ENCODE results near the gene JAZF1.

DNA sequence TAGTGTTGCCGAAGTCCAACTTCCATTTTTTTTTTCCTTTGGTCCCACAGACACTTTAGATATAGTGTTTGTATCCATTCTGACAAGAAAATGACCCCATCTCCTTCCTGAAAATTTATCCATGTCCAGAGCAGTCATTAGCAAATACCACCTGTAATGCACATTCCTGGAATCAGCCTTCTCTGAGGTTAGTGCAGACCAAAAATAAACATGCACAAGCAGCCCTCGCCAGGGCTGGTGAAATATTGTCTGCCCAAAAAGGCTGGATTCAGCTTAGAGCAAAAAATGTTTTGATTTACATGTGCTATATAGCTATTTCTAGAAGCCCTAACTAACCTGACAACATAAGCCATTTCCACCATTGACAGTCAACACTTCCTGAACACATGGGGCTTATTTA lies 294.9 kb downstream of the JAZF1 start:
- TF ChIP-seq, protein P1, sequence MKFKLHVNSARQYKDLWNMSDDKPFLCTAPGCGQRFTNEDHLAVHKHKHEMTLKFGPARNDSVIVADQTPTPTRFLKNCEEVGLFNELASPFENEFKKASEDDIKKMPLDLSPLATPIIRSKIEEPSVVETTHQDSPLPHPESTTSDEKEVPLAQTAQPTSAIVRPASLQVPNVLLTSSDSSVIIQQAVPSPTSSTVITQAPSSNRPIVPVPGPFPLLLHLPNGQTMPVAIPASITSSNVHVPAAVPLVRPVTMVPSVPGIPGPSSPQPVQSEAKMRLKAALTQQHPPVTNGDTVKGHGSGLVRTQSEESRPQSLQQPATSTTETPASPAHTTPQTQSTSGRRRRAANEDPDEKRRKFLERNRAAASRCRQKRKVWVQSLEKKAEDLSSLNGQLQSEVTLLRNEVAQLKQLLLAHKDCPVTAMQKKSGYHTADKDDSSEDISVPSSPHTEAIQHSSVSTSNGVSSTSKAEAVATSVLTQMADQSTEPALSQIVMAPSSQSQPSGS (IDR thresholded peaks at IDR 0.05; ENCODE audit: low read length) = no peak
- TF ChIP-seq POLR2AphosphoS5 (IDR thresholded peaks at IDR 0.05; ENCODE audit: low read depth, low read length) (no peak), POLR2A (IDR thresholded peaks at IDR 0.05; ENCODE audit: control extremely low read depth in 1 of 2, low read depth in 2 of 2, low read length in 2 of 2) (no peak), ZNF274 (IDR thresholded peaks at IDR 0.05; ENCODE audit: borderline replicate concordance, extremely low read depth, low read length) (no peak), YY1 (IDR thresholded peaks at IDR 0.05; ENCODE audit: low read depth, low read length) (no peak), MAFK (IDR thresholded peaks at IDR 0.05; ENCODE audit: low read depth, low read length) (no peak), FOSL1 (IDR thresholded peaks at IDR 0.05; ENCODE audit: insufficient read depth, low read depth, low read length) (no peak), EP300 (IDR thresholded peaks at IDR 0.05; ENCODE audit: borderline replicate concordance in 1 of 2, low read depth in 2 of 2, low read length in 2 of 2) (no peak), PHF8 (conservative IDR thresholded peaks at IDR 0.05; ENCODE audit: low read depth, low read length) (no peak), RNF2 (IDR thresholded peaks at IDR 0.05; ENCODE audit: borderline replicate concordance, low read depth, low read length, missing control alignments, poor library complexity, severe bottlenecking) (no peak), GTF2F1 (IDR thresholded peaks at IDR 0.05; ENCODE audit: borderline replicate concordance, low read depth, low read length) (no peak)
- TF ChIP-seq, protein P2, sequence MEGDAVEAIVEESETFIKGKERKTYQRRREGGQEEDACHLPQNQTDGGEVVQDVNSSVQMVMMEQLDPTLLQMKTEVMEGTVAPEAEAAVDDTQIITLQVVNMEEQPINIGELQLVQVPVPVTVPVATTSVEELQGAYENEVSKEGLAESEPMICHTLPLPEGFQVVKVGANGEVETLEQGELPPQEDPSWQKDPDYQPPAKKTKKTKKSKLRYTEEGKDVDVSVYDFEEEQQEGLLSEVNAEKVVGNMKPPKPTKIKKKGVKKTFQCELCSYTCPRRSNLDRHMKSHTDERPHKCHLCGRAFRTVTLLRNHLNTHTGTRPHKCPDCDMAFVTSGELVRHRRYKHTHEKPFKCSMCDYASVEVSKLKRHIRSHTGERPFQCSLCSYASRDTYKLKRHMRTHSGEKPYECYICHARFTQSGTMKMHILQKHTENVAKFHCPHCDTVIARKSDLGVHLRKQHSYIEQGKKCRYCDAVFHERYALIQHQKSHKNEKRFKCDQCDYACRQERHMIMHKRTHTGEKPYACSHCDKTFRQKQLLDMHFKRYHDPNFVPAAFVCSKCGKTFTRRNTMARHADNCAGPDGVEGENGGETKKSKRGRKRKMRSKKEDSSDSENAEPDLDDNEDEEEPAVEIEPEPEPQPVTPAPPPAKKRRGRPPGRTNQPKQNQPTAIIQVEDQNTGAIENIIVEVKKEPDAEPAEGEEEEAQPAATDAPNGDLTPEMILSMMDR (IDR thresholded peaks at IDR 0.05; ENCODE audit: control extremely low read depth in 1 of 3, insufficient read depth in 1 of 3, low read depth in 1 of 3, low read length in 3 of 3) = no peak

Data from H1 (cell line).